Measurements from ENCODE around the gene TBC1D3H. TPM values are rescaled to one million over a fixed set of nuclear protein-coding genes. Genes with fewer than 3 reads are reported as not detected.
"Not testable (repeated sequence)": the region's sequence is repeated elsewhere in the genome, so short reads cannot be mapped to it uniquely, and the experiment has no call there.

TBC1D3H gene
- polyA plus RNA-seq (2012; ENCODE audit: missing spikeins) = not detected

DNA sequence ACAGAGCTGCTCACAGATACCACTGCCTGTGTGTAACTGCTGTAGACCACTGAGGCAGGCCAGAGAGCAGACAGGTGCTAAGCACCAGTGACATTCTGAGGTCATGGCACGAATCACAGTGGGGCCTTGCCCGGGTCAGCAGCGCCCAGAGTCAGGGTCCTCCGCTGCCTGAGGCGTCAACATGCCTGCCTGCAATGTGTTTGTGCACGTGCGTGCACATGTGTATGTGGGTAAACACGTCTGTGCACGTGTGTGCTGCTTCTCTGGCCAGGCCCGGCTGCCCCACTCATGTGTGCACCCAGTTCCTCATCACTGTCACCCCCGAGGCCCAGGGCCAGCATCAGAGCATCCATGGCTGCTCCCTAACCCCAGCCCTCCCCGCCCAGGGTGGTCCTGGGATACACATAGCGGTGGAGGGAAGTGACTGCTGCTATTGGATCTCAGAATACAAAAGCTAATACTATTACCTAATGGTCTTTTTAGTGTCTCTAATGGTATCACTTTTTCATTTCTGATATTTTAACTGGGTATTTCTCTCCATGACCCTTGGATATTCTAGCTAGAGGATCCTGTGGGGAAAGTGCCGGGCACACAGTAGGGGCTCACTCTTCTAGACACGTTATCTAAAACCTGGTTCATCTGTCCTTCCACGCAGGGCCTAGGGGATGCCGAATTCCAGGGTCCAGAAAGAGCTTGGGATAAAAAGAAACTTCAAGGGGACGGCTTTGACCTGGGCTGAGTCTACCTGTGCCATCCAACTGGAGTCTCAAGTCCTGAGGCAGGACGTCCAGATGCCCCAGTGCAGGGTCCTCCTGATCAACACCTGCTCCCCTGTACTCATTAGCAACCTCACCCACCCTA, at the start of gene TBC1D3H:
TBC1D3H (minus strand) TSS at position 51 of the 861 bp plus-strand sequence. CDS start 1,540 bp downstream, outside the sequence.
- DNase-seq (ENCODE audit: insufficient read length); FAIRE-seq: not testable (repeated sequence)

DNA sequence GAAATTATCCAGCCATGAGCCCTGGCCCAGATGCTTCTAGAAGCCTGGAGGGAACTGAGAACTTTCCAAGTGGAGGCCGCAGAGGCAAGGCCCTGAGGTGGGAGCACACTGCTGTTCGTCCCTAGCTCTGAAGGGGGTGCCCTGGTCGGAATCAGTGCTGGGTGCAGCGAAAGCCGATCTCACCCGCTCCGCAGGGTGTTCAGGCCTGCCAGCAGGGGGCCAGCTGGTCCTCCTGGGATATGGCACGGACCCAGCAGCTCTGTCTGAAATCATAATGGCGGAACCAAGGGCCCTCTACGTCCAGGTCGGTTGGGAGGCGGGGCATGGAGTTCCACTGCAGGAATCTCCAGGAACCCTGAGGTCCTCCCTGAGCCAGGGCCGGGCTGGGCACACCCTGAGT, 40.7 kb upstream of the TBC1D3H start:
- not testable (repeated sequence) for FAIRE-seq; DNase-seq (ENCODE audit: insufficient read length)

DNA sequence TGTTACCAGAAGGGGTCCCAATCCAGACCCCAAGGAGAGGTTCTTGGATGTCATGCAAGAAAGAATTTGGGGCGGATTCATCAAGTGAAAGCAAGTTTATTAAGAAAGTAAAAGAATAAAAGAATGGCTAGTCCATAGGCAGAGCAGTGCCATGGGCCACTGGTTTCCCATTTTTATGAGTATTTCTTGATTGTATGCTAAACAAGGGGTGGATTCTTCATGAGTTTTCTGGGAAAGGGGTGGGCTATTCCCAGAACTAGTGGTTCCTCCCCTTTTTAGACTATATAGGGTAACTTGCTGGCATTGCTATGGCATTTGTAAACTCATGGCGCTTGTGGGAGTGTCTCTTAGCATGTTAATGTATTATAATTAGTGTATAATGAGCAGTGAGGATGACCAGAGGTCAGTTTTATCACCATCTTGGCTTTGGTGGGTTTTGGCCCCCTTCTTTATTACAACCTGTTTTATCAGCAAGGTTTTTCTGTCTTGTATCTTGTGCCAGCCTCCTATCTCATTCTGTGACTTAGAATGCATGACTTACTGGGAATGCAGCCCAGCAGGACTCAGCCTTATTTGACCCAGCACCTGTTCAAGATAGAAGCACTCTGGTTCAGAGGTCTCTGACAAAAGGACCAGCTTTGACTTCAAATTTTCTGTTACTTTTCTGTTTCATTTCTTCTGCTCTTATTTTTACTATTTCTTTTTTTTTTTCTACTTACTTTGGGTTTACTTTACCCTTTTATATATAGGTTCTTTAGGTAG, 27.1 kb upstream of the TBC1D3H start:
- DNase-seq (ENCODE audit: insufficient read length); FAIRE-seq: not testable (repeated sequence)

DNA sequence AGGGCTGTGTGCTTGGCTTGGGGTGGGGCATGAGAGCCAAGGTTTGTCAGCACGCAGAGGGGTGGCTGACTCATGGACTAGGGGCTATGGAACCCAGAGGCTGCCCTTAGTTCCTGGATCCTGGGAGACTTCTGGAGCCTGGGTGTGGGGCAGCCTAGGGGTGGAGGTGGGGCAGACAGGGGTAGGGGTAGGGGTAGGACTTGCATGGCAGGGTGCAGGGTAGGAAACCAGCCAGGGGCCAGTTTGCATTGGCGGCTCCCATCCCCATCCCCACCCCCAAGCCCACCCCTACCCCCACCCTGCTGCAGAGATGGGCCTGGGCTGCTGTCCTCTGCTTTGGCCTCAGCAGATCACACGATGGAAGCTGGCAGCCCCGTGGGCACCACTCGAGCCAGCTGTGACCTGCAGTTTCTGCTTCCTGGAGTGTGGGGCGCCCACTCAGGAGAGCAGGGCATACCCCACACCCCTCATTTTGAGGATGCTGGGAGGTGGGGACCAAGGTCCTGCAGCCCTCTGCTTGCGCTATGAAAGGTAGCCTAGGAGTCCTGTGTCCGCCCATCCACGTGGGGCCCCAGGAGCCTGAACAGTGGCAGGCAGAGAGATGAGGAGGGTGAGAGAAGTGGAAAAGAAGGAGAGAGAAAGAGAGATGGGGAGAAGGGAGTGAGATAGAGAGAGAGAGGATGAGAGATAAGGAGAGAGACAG, 2.9 kb upstream of the TBC1D3H start:
- not testable (repeated sequence) for DNase-seq (ENCODE audit: insufficient read length); FAIRE-seq

DNA sequence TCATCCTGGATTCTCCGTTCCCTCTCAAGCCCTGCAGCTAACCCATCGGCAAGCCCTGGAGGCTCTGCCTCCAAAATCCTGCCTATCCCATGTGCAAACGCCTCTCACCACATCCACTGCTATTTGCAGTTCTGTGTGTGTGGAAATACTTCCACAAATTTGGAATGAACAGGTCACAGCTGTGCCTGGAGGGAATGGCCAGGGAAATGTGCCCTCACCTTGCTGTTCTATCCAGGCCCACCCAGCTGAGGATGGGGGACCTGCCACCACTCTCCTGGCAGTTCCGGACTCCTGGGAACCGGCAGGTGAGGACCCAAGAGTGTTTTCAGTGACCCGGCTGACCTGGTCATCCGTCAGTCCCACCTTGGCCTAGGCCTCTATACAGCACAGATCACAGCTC, 12.3 kb downstream of the TBC1D3H start:
- not testable (repeated sequence) for FAIRE-seq; DNase-seq (ENCODE audit: insufficient read length)

DNA sequence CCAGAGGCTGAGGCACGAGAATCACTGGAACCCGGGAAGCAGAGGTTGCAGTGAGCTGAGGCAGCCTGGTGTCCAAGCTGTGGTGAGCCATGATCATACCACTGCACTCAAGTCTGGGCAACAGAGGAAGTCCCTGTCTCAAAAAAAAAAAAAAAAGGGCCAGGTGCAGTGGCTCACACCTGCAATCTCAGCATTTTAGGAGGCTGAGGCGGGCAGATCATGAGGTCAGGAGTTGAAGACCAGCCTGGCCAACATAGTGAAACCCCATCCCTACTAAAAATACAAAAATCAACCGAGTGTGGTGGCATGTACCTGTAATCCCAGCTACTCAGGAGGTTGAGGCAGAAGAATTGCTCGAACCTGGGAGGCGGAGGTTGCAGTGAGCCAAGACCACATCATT, 25.7 kb downstream of the TBC1D3H start:
- DNase-seq (ENCODE audit: insufficient read length); FAIRE-seq: not testable (repeated sequence)
